HG03066 (cell line): ENCODE results near the gene CLEC4F.

Source experiments
- ATAC-seq: cut with Tn5 transposase; IDR thresholded peaks from one replicate; pipeline ENCODE4 v1.9.1; 2021; ENCODE audit warnings: low read depth; ENCODE audit not compliant: unreplicated experiment

CLEC4F gene

DNA sequence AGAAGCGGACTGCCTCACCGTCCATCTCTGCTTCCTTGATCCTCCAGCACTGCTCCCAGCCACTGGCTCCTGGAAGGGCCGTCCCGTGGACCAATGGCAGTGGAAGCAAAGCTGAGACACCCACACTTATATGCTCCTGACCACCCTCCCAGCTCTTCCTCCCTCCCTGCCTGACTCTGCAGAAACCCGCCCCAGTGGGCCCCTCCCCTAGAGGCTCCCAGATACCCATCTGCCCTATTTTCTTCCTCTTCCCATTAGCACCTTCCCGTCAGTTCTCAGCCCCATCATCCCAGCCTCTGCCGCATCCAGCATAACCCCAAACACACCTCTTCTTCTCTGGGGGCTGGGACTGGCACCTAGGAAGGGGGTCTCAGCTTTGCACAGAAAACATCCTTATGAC lies at the start of gene CLEC4F:
CLEC4F (minus strand) TSS at position 101 of the 400 bp plus-strand sequence; CDS start at position 25, 76 bp downstream.
- ATAC-seq, result no peak

DNA sequence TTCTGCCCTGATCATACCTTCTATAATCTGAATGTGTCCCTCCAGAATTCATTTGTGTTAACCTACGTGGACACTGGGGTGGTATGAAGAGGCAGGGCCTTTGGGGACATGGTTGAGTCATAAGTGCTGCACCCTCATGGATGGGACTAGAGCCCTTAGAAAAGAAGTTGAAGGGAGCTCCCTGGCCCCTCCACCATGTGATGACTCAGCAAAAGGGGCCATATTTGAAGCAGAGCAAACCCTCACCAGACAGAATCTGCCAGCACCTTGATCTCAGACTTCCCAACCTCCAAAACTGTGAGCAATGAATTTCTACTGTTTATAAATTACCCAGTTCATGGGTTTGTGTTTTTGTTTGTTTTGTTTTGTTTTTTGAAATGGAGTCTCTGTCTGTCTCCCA lies 48.6 kb upstream of the CLEC4F start:
- ATAC-seq, result no peak

DNA sequence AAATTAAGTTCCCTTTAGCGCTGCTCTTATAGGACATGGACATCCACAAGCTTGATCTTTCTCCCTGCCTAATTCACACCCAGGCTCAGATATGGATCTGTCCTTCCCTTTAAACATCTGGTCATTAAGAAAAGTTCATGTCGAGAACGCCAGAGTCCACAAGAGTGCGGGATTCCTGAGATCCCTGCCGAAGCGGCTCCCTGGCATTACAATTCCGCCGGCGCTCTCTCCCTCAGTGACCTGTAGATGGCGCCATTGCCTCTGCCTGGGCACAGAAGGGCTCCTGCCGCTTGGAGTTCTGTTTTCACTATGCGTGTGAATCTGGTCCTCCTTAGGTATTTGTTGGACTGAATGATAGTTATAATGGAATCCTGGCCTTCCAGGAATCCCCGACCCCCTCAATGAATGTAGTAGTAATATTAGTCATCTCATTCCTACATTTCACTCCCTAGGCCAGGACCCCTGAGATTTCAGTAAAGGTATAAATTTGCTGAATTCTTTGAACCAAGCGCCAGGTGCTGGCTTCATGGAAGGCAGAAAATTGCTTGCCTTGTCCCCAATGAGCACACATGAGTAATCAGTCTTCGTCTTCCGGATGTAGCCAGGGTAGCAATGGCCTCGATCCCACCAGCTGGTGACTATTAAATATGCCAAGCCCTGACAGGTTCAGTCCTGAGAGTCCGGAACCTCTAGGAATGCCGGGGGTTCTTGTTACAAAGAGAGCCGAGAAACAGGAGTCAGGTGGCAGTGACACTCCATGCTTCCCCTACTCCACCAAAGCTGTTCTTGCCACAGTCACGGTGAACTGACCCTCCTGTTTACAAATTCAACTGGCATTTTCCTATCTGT lies 41.6 kb upstream of the CLEC4F start:
- ATAC-seq, result no peak

- no peak for ATAC-seq
Observed at GRCh38 chr2:70855667-70856066, 35.3 kb upstream of the CLEC4F start.

GRCh38 chr2:70854411-70854810 lies 34.0 kb upstream of the CLEC4F start:
- ATAC-seq, result no peak

GRCh38 chr2:70852824-70853223 lies 32.4 kb upstream of the CLEC4F start:
- ATAC-seq, result no peak

DNA sequence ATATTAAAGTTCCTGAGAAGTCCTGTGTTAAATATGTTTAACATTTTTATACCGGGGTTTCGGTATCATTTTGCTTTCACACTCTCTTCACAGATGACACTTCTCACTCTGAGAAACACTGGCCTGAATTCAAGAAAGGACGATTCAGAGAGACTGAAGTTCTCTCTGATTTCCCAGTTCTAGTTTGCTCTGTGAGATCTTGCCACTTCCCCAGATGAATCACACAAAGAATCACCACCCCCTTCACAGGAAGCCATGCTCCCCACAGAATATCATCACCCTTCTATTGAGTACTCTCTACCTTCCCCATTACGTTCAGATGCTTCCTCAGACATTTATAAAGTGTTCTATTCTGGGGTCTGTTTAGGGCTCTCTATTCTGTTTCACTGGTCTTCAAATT lies 31.3 kb upstream of the CLEC4F start:
- ATAC-seq, result peak; percentile 84

DNA sequence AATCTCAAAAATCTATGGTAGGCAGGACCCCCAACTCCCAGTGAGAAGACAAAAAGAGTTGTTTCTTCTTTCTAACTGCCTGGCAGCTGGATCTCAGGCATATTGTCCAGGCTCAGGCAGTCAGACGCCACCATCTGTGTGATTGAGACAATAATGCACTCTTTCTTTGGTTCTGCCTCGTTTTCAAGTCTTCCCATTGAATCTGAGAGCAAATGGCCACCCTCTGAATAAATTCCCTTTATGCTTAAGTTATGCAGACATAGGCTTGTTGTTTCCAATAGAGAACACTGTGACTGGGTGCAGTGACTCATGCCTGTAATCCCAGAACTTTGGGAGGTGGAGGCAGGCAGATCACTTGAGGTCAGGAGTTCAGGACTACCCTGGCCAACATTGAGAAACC lies 30.5 kb upstream of the CLEC4F start:
- no peak for ATAC-seq

DNA sequence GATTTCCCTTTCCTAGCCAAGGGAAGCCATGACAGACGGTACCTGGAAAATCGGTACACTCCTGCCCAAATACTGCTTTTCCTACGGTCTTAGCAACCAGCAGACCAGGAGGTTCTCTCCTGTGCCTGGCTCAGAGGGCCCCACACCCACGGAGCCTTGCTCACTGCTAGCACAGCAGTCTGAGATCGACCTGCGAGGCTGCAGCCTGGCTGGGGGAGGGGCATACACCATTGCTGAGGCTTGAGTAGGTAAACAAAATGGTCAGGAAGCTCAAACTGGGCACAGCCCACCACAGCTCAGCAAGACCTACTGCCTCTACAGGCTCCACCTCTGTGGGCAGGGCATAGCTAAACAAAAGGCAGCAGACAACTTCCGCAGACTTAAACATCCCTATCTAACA lies 22.0 kb upstream of the CLEC4F start:
- ATAC-seq, result no peak

DNA sequence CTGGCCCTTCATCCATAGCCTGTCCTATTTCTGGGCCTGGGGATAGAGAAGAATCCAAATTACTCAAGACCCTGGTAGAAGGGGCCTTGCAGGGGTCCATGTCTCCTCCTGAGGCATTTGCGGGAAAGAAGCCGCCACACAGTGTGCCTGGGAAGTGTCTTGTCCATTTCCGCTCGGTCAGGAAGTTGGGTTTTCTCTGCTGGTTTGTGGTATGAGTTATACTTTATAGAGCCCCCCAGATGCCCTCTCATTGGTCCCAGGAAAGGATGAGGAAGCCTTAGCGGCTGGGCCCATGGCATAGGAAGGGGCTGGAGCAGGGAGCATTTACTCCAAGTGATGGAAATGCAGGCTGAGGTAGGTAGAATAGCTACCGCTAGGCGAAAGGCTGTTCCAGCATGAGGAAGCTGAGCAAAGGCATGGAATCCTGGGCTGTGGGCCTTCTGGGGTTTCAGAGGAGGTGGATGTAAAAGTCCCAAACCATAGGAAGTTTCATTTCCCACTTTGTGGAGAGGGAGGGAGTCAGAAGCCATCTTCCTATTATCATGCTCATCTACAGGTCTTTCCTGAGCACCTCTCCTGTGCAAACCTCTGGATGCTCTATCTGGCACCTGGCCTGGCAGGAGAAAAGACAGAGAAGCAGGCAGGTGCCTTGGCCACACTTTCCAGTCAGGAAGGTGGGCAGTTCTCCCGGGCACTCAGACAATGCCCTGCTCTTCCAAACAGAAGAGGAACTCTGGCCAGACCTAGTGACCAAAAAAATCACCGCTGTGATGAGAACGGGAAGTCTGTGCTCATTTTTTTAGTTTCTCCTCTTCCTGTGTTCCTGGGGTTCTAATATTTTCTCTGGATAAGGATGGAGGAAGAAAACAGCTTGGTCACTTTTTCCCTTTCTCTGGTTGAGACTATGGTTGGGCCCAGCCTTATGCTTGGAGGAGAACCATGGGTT lies 17.9 kb upstream of the CLEC4F start:
- no peak for ATAC-seq

DNA sequence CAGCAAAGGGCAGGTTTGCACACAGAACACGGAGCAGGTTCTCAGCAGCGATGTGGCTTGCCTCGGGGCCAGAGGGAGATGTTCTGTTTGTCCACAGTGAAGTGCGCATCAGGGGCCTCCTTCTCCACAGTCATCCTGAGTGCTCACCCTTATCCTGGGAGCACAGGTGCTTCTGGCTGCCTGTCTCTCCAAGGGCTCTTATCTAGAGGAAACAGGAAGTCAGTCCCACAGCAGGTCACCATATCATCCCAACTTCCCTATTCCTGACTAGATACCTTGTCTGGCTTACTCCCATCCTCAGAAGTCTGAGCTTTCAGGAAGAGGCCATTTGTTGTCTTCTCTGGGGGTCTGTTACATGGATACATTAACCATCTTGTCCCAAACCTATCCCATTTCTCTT lies 15.2 kb upstream of the CLEC4F start, which contains the start of gene CD207:
CD207 (minus strand) TSS at position 174 of the 400 bp plus-strand sequence; CDS start at position 134, 40 bp downstream.
- no peak for ATAC-seq

GRCh38 chr2:70834881-70835280 lies 14.5 kb upstream of the CLEC4F start:
- ATAC-seq, result no peak

DNA sequence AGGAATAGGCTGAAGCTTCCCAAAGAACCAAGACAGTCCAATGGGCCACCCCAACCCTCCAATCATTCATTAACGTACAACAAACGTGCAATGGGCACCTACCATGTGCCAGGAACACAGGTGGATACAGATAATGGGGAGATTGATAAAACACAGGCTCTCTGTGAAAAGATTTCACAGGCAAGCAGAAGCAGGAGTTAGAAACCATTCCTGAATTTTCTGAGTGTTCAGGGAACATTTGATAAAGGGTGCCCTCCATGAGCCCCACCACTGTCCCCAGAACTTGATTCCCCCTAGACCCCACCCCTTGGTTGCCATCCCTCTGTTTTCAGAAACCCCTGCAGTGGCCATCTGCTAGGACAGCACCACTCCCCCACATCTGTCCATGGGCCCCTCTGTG lies 13.7 kb upstream of the CLEC4F start:
- ATAC-seq, result no peak

GRCh38 chr2:70833246-70833645 lies 12.8 kb upstream of the CLEC4F start:
- no peak for ATAC-seq

GRCh38 chr2:70832386-70832785 lies 12.0 kb upstream of the CLEC4F start:
- no peak for ATAC-seq

DNA sequence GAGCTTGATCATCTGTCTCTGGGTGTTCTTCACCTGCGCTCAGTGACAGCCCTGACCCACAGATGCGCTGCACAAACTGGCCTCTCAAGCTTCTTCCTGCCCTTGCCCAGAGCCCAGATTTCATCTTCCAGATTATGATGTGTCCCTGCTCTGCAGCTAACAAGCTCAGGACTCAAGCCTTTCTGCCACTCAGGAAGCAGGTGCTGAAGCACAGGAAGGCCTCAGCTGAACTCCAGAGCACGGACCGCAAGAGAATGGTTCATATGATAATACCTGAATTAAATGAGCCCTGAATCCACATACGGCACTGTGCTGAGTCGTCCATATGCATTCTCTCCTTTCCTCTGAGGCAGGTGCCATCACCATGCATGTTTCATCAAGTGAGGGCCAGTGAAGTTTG lies 11.5 kb upstream of the CLEC4F start:
- ATAC-seq, result no peak

GRCh38 chr2:70830366-70830765 lies 10.0 kb upstream of the CLEC4F start:
- ATAC-seq, result no peak

DNA sequence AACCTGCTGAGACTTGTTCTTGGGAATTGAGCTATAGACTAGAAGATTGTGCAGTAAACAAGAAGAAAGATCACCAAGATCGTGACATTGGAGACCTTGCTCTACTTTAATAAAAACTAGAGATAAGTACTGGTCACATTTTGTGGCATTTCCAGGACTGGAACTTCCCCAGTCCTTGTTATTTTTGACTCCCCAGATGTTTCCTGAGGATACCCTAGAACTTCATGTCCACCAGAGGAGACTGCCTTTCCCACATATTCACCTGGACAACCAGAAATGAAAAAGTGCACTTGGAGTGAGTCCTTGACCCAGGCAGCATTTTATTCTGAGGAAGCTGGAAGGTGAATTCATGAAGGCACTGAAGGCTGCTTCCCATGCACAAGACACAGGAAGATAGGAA lies 9.5 kb upstream of the CLEC4F start:
- ATAC-seq, result no peak

DNA sequence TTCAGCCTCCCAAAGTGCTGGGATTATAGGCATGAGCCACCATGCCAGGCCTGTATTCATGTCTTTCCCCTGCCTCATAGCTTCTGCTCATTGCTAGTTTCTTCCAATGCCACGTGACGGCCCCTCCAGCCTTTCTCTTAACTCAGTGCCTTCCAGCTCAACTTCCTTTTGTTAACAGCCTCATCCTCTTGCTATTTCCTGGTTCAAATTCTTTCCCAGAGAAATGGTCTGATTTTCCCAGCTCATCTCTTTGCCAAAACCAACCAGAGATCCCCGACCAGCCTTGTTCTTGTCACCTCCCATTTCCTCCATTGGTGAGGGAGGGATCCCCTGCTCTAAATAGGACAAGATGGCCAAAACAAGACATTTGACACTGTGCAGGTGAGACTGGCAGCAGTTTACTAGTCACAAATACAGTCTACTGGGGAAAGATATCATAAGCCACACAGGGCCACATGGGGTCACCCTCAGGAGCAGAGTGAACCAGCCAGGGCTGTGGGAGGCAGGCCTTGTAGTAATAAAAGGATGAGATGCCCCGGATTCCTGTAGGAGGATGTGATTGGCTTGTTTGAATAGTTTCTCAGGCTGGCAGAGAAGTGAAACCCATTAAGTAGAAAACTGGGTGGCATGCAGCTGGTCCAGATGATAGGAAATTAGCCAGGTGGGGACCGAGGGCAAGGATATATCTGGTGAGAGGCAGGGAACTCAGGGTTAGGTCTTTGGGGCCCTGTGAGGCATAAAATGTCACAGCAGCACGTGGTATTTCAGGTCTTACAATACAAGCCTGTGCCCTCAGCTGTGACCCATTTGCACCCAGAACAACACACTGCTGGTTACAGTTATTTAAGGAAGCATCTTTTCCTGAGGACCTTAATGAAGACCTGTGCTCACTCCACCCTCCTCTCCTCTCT lies 8.8 kb upstream of the CLEC4F start:
- ATAC-seq, result no peak

- no peak for ATAC-seq
Observed at GRCh38 chr2:70828115-70828514, 7.7 kb upstream of the CLEC4F start.
